GM18502 (cell line): Measurements from ENCODE around the gene ZC3H11A.
"Not testable (repeated sequence)": the region's sequence is repeated elsewhere in the genome, so short reads cannot be mapped to it uniquely, and the experiment has no call there.

ENCODE experiments used
- ATAC-seq: cut with Tn5 transposase; IDR thresholded peaks from one replicate; pipeline ENCODE4 v1.9.1; 2021; ENCODE audit warnings: mild to moderate bottlenecking; ENCODE audit not compliant: unreplicated experiment, poor library complexity

ZC3H11A gene

DNA sequence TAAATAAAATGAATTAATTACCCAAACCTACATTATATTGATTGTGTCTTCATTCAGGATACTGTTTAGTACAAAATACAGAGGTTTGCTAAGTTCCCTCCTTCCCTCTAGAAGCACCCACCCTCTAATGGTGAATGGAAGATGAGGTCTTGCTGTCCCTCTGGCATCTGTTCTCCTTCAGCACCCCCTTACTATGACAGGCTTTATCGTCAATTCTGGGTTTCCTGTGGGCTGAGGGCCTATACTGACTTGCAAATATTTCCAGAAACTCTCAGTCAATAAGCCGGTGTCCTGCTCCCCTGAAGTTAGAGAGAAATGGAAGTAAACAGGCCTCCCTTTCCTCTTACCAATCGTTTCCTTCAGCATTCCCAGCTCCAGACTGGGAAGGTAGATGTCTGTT, 17.3 kb upstream of the ZC3H11A start:
- no peak for ATAC-seq

DNA sequence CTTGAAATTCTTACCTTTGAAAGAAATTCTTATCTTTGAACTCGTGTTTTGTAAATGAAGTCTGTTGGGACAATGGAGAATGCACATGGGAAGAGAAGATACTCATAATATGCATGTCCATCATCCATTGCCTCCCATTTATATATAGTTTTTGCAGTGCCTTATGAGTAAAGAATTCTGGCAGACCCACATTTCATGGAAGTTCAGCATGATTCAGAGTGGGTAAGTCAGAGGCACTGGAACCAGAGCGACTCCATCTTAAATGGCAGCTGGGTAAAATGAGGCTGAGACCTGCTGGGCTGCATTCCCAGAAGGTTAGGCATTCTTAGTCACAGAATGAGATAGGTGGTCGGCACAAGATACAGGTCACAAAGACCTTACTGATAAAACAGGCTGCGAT, 16.6 kb upstream of the ZC3H11A start:
- ATAC-seq = no peak

DNA sequence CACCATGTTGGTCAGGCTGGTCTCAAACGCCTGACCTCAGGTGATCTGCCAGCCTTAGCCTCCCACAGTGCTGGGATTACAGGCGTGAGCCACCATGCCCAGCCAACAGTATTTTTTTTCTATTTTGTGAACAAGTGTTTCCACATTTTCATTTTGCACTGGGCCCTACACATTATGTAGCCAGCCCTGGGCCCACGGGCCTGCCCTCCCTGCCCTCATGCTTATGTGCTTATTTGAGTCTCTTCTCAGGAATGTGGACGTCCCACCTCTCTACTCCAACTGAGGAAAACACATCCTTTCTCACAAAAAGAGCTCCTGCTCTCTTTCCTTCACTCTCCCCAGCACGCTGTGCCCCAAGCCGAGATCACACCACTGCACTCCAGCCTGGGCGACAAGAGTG, 13.5 kb upstream of the ZC3H11A start:
- ATAC-seq = no peak

DNA sequence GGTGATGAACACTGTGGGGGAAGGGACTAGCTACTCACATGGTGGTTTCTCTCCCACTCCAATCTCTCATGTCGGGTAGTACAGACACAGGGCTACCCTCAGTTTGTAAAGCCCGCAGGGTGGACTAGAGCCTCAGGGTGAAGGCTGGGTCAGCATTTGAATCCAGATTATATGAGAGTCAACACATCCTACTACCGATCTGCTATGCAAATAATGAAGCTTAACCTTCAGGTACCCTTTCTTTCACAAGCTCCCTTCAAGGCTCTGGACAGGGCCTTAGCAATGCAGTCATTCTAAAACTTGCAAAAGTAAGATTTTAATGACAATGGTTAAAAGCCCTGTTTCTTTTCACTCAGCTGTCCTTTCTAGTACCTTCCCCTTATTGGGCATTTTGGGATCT, 5.5 kb upstream of the ZC3H11A start:
- no peak for ATAC-seq

DNA sequence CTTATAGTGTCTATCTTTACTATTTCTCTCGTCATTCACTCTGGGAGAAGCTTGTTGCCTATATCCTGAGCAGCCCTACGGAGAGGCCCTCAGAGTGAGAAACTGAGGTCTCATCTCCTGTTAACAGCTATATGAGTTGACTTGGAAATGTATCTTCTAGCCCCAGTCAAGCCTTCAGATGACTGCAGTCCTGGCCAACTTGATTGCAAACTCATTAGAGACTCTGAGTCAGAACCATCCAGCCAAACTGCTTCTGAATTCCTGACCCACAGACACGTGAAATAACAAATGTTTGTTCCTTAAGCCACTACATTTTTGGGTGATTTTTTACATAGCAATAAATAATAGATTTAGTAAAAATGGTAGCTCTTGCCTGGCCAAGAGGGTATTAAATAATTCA, 3.9 kb upstream of the ZC3H11A start:
- ATAC-seq = no peak

DNA sequence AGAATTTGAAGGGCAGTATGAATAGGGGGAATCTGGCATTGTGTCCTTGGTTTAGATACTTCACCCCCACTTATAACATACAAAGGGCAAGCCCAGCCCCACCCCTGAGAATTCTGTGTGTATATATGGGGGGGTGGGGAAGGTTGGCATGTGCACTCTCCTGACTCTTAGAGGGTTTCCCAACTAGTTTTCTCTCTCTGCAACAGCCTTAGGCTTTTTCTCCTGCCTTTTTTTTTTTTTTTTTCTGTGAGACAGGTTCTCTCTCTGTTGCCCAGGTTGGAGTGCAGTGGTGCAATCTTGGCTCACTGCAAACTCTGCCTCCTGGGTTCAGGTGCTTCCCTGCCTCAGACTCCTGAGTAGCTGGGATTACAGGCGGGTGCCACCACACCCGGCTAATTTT, 2.9 kb upstream of the ZC3H11A start:
- ATAC-seq = no peak

DNA sequence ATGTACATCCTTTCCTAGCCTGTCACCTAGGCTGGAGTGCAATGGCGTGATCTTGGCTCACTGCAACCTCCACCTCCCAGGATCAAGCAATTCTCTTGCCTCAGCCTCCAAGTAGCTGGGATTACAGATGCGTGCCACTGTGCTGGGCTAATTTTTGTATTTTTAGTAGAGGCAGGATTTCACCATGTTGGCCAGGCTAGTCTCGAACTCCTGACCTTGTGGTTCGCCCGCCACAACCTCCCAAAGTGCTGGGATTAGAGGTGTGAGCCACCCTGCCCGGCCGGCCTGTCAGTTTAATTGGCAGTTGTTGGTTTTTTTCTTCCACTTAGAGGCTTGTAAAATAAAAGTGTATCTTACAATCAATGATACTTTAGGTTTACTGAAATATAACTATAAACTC, 1.9 kb upstream of the ZC3H11A start:
- not testable (repeated sequence) for ATAC-seq

DNA sequence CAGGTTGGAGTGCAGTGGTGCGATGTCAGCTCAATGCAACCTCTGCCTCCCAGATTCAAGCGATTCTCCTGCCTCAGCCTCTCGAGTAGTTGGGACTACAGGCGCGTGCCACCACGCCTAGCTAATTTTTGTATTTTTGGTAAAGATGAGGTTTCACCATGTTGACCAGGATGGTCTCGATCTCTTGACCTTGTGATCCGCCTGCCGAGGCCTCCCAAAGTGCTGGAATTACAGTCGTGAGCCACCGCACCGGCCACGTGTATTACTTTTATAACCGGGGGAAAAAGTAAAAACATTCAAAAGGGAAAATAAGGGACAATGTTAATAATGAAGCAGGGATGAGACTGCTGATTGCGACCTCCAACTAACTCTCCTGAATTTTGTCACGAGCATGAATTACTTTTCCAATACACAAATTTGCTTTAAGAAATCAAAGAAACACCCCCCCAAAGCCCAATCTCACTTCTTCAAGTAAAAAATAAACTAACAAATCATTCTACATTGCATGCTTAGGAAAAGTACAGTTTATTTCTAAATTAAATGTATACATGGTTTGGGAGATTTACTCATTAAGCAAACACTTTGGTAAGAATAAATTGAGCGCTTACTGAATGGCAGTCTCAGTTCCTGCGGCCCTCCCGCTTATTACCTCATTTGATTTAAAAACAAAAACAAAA, 521 bp upstream of the ZC3H11A start:
- no peak for ATAC-seq

DNA sequence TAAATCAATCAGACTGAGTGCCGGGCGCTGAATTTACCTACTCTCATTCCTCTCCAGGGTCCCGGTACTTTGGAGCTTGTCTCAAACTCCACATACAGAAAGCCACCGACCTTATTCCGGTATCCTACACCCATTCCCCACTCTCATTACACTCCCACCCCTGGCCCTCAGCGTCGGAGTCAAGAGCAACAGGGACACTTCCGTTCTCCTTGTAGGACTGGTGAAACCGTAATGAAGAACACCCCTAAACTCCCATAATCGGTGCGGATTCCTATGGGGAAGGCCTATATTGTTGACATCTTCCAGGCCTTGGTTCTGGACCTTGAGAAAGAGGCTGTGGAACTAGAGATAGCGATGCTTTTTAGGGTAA, 798 bp downstream of the ZC3H11A start:
- peak; percentile 24 for ATAC-seq

DNA sequence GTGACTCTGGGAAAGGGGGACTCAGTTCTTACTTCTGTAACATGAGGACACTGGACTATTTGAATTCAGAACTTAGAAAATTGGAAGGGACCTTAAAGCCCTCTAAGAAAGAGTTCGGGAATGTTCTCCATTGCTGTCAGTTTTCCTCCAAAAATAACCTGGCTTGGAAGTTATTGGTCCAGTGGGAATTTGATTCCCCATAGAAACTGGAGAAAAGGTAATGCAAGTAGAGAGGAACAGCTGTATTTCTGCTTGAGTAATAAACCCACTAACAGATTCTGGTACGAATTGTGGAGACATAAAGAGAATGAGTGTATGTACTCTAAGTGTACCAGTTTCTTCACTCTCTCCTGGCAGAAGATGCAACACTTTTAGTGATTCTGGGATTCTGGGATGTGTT, 1.8 kb downstream of the ZC3H11A start:
- ATAC-seq = no peak

DNA sequence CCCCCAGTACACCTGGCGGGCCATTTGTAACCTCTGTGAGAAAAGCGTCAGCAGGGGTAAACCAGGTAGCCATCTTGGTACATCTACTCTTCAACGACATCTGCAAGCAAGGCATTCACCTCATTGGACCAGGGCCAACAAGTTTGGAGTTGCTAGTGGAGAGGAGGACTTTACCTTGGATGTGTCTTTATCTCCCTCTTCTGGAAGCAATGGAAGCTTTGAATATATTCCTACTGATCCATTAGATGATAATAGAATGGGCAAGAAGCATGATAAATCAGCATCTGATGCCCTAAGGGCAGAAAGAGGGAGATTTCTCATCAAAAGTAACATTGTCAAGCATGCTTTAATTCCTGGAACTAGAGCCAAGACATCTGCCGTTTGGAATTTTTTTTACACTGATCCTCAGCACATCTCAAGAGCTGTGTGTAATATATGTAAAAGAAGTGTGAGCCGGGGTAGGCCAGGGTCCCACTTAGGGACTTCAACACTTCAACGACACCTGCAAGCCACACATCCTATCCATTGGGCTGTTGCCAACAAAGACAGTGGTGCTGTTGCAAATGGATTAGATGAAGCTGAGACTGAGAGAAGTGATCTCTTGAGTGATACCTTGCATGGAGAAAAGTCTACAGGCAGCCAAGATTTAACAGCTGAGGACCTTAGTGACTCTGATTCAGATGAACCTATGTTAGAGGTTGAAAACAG, 2.7 kb downstream of the ZC3H11A start:
- ATAC-seq = no peak

DNA sequence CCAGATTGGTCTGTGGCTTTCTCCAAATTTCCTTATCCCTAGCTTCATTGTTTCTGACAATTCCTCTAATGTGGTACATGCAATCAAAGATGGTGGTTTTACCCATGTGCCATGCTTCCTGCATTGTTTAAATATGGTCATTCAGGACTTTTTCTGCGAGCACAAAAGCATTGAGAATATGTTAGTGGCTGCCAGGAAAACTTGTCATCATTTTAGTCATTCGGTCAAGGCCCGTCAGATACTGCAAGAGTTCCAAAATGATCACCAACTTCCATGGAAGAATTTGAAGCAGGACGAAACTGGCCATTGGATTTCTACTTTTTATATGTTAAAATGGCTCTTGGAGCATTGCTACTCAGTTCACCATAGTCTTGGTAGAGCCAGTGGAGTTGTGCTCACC, 3.7 kb downstream of the ZC3H11A start:
- no peak for ATAC-seq

DNA sequence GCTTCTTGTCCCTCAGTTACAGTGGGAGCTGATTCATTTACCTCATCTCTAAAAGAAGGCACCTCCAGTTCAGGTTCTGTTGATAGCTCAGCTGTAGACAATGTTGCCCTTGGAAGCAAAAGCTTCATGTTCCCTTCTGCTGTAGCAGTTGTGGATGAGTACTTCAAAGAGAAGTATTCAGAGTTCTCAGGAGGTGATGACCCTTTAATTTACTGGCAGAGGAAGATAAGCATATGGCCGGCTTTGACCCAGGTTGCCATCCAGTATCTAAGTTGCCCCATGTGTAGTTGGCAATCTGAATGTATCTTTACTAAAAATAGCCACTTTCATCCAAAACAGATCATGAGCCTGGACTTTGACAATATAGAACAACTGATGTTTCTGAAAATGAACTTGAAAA, 4.5 kb downstream of the ZC3H11A start:
- ATAC-seq = no peak

DNA sequence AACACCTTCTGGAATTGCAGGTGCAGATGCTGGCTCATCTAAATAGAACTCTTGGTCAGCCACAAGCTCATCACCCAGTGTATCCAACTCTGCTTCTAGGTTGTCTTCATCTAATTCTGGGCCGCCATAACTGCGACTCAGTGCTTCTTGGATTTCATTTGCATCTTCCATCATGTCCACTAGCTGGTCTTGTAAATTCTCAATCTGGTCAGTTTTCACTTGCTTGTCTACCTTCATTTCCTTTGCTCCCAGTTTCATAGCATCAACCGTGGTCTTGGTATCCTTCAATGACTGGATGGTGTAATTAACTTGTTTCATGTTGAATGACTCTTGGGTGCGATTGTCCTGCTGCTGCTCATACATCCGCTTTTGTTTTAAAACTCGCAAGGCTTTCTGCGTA, 10.3 kb downstream of the ZC3H11A start:
- ATAC-seq = no peak

DNA sequence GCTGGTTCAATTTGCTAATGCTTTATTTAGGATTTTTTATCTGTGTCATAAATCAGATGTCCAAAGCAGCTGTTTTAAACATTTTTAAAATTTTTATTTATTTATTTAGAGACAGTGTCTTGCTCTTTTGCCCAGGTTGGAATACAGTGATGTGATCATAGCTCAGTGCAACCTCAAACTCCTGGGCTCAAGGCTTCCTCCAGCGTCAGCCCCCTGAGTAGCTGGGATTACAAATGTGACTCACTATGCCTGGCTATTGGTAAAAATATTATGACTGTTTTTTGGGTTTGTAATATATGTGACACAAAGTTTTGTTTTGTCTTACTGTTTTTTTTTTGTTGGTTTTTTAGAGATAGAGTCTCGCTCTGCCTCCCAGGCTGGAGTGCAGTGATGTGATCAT, 11.8 kb downstream of the ZC3H11A start:
- ATAC-seq = no peak

DNA sequence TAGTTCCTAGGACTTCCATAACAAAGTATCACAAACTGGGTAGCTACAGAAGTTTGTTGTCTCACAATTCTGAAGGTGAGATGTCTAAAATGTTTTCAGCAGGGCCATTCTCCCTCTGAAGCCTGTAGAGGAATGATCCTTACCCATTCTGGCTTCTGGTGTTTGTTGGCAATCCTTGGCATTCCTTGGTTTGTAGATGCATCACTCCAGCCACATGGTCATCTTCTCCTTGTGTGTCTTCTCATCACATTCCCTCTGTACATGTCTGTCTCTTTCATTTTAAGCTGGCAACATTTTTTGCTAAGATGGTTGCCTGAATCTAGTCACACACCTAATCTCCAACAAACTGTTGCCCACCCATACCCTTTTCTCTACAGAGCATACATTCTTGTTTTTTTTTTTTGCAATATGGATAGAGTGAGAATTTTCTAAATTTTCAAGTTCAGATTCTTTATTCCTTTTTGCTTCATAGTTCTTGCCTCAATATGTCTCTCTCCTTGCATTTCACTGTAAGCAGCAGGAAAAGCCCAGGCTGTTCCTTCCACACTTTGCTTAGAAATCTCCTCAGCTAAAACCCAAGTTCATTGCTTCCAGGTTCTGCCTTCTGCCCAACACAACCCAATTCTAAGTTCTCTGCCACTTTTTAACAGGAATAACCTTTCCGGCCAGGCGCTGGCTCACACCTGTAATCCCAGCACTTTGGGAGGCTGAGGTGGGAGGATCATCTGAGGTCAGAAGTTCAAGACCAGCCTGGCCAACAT, 18.3 kb downstream of the ZC3H11A start:
- ATAC-seq = no peak

DNA sequence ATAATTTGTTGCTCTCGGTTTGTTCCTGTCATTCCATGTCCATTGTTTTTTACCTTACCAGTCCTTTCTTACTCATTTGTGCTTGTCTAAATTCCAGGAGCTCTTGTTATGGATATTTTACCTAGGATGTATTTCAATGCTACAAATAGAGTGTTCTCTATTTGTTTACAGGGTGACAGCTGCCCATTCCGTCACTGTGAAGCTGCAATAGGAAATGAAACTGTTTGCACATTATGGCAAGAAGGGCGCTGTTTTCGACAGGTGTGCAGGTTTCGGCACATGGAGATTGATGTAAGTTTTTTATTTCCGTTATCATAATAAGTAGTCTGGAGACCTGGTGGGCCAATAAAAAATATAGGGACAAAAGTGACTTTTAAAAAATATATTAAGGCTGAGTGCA, 23.0 kb downstream of the ZC3H11A start:
- no peak for ATAC-seq

DNA sequence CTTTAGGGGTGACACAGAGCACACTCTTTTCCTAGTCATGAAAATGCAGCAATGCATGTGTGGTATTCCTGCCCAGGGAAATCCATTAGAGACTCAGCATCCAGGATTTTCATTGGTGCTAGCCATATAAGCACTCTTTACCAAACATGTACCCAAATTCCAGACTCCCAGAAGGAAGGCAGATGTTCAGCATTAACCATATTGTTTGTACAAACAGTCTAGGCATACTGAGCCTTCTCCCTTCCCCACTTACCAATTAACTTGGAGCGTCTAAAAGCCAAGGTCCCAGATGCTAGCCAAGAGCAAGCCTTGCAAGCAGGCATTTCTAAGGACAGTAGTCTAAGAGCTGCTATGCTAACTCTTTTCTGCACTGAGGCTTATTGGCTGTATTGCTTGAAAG, 27.9 kb downstream of the ZC3H11A start:
- ATAC-seq = no peak

DNA sequence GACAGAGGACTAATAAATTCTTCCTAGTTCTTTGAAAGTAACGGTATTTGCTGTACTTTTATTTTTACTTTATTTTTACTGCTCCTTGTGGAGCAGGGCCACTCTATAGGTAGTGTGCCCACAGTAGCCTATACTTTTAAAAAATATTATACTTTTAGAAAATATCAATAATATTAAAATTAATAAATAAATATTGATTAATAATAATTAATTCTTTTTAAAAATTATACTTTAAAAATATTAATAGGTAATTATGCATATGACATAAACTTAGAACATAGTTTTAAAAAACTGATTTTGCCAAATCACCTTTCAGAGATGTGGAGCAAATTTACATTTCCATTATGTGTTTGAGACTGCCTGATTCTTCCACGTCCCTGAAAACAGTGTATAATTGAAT, 30.8 kb downstream of the ZC3H11A start:
- ATAC-seq = no peak

DNA sequence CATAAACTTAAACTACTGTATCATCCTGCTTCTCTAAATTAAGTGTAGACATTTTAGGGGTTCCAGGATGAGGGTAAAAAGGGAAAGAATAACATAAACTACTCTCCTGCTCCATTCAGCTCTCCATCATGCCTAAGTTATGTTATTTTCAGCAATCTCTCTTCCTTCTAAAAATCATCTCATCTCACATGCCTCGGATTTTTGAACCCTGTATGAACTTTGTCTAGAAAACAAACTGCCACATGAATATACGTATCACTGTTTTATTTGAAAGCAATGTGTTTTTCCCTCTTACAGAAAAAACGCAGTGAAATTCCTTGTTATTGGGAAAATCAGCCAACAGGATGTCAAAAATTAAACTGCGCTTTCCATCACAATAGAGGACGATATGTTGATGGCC, 32.6 kb downstream of the ZC3H11A start:
- no peak for ATAC-seq

DNA sequence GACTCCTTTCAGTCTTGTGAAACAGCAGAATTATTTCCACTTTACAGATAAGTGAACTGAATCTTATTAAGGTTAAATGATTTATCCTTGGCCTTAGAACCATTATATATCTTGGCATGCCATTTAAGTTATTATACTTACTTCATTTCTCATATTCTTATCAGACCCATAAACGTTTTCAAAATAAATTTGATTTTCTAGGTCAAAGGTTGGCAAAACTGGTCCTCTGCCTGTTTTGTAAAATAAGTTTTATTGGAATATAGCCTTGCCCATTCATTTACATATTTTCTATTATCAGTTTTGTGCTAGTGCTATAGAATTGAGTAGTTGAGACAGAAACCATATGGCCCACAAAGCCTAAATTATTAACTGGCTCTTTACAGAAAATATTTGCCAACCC, 33.1 kb downstream of the ZC3H11A start:
- no peak for ATAC-seq

DNA sequence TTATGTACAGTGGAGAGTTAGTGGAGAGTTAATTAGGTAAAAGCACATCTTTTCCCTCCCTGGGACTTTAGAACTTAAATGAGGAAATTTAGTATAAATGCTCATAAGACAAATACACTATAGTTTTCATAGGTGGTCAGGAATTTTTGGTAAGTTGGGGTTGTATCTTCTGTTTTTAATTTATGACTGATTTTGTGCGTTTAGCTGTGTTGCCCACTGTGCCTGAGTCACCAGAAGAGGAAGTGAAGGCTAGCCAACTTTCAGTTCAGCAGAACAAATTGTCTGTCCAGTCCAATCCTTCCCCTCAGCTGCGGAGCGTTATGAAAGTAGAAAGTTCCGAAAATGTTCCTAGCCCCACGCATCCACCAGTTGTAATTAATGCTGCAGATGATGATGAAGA, 33.8 kb downstream of the ZC3H11A start:
- ATAC-seq = not testable (repeated sequence)
